Transverse colon (tissue), 4 donors: ENCODE results near the gene CCDC40.

Experiments
- CTCF ChIP-seq, 5 experiments: fragments of 200-600 bp in 3 of 5; fragments of 450-650 bp in 2 of 5; sonication (generic) in 3 of 5; IDR thresholded peaks; 1 replicate in 2 of 5; 2 replicates in 3 of 5; pipeline ENCODE4 v1.5.1; 2016 to 2017; ENCODE audit warnings: antibody characterized with exemption in 5 of 5, inconsistent platforms in 3 of 5, mild to moderate bottlenecking in 2 of 5, moderate library complexity in 1 of 5
- EP300 ChIP-seq: sonication (generic); formaldehyde crosslinking; IDR thresholded peaks from one replicate; pipeline ENCODE4 v1.6.1; 2017; ENCODE audit warnings: antibody characterized with exemption, low read depth
- POLR2A ChIP-seq: fragments of 450-650 bp; IDR thresholded peaks from one replicate; pipeline ENCODE4 v1.6.1; 2016; ENCODE audit warnings: antibody characterized with exemption, mild to moderate bottlenecking, moderate library complexity
- POLR2AphosphoS5 ChIP-seq, 3 donors: sonication (generic); formaldehyde crosslinking; IDR thresholded peaks; one replicate each; pipeline ENCODE4 v1.6.1; 2016; ENCODE audit warnings: antibody characterized with exemption in 3 of 3

DNA sequence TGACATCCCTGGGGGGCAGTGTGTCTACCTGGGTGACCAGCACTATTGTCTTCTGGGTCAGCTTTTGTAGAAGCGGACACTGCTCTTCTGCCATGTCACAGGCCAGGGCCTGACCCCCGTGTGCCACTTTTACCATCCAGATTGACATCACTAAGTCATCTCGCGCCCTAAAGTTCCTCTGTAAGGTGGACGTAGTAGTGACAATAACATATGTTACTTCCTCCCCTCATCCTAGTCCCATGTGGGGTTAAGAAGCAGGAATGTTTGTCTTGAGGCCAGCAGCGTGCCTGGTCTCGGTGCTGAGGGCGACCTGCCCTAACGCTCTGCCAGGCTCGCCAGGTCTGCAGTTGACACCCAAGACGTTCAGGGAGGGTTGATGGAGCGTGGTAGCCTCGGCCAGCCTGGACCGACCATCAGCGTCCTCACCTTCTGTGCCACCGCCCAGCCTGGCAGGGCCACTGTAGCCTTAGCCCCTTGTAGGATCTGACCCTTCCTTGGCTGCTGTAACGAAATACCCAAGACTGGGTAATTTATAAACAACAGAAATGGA, 85.7 kb downstream of the CCDC40 start:
- no peak for TF ChIP-seq POLR2A
- no peak for TF ChIP-seq CTCF (IDR thresholded peaks at IDR 0.05)
- TF ChIP-seq POLR2AphosphoS5 (IDR thresholded peaks at IDR 0.05): no peak
- no peak for TF ChIP-seq EP300
